Spinal cord (tissue), 10 donors: Measurements from ENCODE around the gene OSBPL10. TPM values are rescaled to one million over a fixed set of nuclear protein-coding genes. Genes with fewer than 3 reads are reported as not detected.

Experiments
- DNase-seq, 6 donors: peaks; one replicate each; pipeline versions ENCODE4 v3.0.0 to v3.0.0-alpha.2; 2013 to 2015; ENCODE audit warnings: low spot score in 6 of 6, low read depth in 4 of 6
- H3K27ac ChIP-seq: one replicate; pipeline ENCODE4 v1.5.1; 2013; ENCODE audit warnings: low read depth, low read length, control low read depth
- H3K27me3 ChIP-seq: one replicate; pipeline ENCODE4 v1.6.1; 2013; ENCODE audit warnings: low read length; ENCODE audit not compliant: control insufficient read depth, insufficient read depth
- H3K36me3 ChIP-seq: one replicate; pipeline ENCODE4 v1.6.1; 2013; ENCODE audit warnings: low read length; ENCODE audit not compliant: control insufficient read depth, insufficient read depth
- H3K4me1 ChIP-seq: one replicate; pipeline ENCODE4 v1.6.1; 2013; ENCODE audit warnings: low read length; ENCODE audit not compliant: control insufficient read depth, insufficient read depth
- H3K4me3 ChIP-seq: one replicate; pipeline ENCODE4 v1.5.1; 2013; ENCODE audit warnings: low read depth, low read length, control low read depth
- H3K9me3 ChIP-seq: one replicate; pipeline ENCODE4 v1.6.1; 2013; ENCODE audit warnings: low read length; ENCODE audit not compliant: control insufficient read depth, insufficient read depth
- WGBS: methylation state at CpG from one replicate; pipeline ENCODE4 v1.1.5; 2013; ENCODE audit warnings: missing lambda C conversion rate; ENCODE audit not compliant: insufficient coverage; 5-methylcytosine and 5-hydroxymethylcytosine counted together
- polyA plus RNA-seq, 2 donors: library from polyadenylated mRNA; unstranded; fragments of 120-200 nt; gene quantifications; one replicate each; pipeline ENCODE4 v1.2.1, GENCODE V29; 2013; ENCODE audit not compliant: insufficient read length in 2 of 2
- total RNA-seq, 2 donors: library from RNA; depleted of rRNA in 1 of 2; stranded (reverse); fragments of 120-200 nt in 1 of 2; fragments of >200 nt in 1 of 2; gene quantifications; one replicate each; pipeline versions ENCODE4 v1.2.3 to v1.2.4, GENCODE V29; 2013 to 2014
- donor health status: healthy.

OSBPL10 gene
- total and polyA plus RNA-seq, 4 donors, result 6.2 to 10.5 (median 7.1) TPM

- Histone ChIP-seq H3K36me3 (peaks cover 10% of the 10 kb centered on the region), H3K27ac (no peak overlapping the region), H3K9me3 (no peaks in the 10 kb centered on the region), H3K4me1 (no peaks in the 10 kb centered on the region), H3K4me3 (no peak overlapping the region), H3K27me3 (no peaks in the 10 kb centered on the region)
- WGBS, result no CpG with 5 or more reads among the region's 2 CpGs
- DNase-seq, result no peak
Observed at GRCh38 chr3:31634476-31634875, 346.6 kb downstream of the OSBPL10 start.

DNA sequence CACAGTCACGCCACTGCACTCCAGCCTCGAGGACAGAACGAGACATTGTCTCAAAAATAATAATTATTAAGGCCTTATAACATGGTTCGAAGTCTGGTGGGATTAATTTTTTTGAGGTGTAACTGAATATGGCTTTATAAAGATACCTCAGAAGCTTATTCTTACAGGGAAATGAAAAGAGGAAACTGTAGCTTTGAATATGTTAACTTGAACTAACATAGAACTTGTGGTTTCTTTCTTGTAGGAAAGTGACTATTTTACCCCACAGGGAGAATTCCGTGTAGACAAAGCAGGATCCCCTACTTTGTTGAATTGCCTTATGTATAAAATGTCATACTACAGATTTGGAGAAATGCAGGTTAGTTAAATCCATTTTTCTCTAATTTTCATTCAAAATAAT lies 352.0 kb downstream of the OSBPL10 start:
- Histone ChIP-seq H3K27me3 (no peaks in the 10 kb centered on the region), H3K4me3 (no peak overlapping the region), H3K9me3 (no peaks in the 10 kb centered on the region), H3K4me1 (no peaks in the 10 kb centered on the region), H3K36me3 (peaks cover 14% of the 10 kb centered on the region), H3K27ac (no peak overlapping the region)
- no peak for DNase-seq
- no CpG with 5 or more reads among the region's 5 CpGs for WGBS

DNA sequence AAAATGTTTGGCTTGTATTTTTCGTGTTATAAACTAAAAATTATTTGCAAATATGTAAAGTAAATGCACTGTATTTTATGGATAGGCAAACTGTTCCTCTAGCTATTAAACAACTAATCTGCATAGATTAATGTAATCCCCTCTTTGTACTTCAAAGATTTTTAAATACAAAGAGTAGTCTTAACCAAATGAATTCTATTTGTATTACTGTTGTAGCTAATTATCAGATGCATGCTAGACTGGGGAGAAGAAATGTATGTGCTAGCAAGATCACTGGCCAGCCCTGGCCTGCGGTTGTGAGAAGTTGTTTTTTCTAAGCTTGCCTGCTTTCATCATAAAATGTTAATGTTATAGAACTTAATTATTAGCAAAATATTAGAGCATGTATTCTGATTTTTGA lies 355.7 kb downstream of the OSBPL10 start:
- no CpG with 5 or more reads among the region's 2 CpGs for WGBS

GRCh38 chr3:31624083-31624709 lies 356.9 kb downstream of the OSBPL10 start:
- no peaks in the 10 kb centered on the region for H3K27me3 ChIP-seq
- no peak for DNase-seq
- H3K4me3 ChIP-seq, result no peak overlapping the region
- no peak overlapping the region for H3K27ac ChIP-seq
- peaks cover 7% of the 10 kb centered on the region for H3K36me3 ChIP-seq
- no peaks in the 10 kb centered on the region for H3K4me1 ChIP-seq
- WGBS, result no CpG with 5 or more reads among the region's 6 CpGs
- H3K9me3 ChIP-seq, result no peaks in the 10 kb centered on the region

More for the DNA sequence above, 355.7 kb downstream of the OSBPL10 start:
- no peaks in the 10 kb centered on the region for H3K27me3 ChIP-seq
- H3K9me3 ChIP-seq, result no peaks in the 10 kb centered on the region
- no peak overlapping the region for H3K4me3 ChIP-seq
- H3K36me3 ChIP-seq, result peaks cover 4% of the 10 kb centered on the region
- H3K27ac ChIP-seq, result no peak overlapping the region
- no peak for DNase-seq
- H3K4me1 ChIP-seq, result no peaks in the 10 kb centered on the region

- Histone ChIP-seq H3K36me3 (peaks cover 7% of the 10 kb centered on the region), H3K9me3 (no peaks in the 10 kb centered on the region), H3K27me3 (no peaks in the 10 kb centered on the region), H3K27ac (no peak overlapping the region), H3K4me1 (no peaks in the 10 kb centered on the region), H3K4me3 (no peak overlapping the region)
- DNase-seq, result no peak
- no CpG with 5 or more reads among the region's 4 CpGs for WGBS
Observed at GRCh38 chr3:31622636-31623288, 358.3 kb downstream of the OSBPL10 start.

- no CpG with 5 or more reads among the region's 3 CpGs for WGBS
- Histone ChIP-seq H3K9me3 (no peaks in the 10 kb centered on the region), H3K27me3 (no peaks in the 10 kb centered on the region), H3K27ac (no peak overlapping the region), H3K4me3 (no peak overlapping the region), H3K36me3 (peaks cover 2% of the 10 kb centered on the region), H3K4me1 (no peaks in the 10 kb centered on the region)
- no peak for DNase-seq
Observed at GRCh38 chr3:31621314-31621713, 359.7 kb downstream of the OSBPL10 start.

- no peak for DNase-seq
- no peaks in the 10 kb centered on the region for H3K27me3 ChIP-seq
- WGBS, result no CpG with 5 or more reads among the region's 1 CpG
- H3K27ac ChIP-seq, result no peak overlapping the region
- H3K4me1 ChIP-seq, result no peaks in the 10 kb centered on the region
- H3K9me3 ChIP-seq, result no peaks in the 10 kb centered on the region
- H3K4me3 ChIP-seq, result no peak overlapping the region
- H3K36me3 ChIP-seq, result peaks cover 2% of the 10 kb centered on the region
Observed at GRCh38 chr3:31620656-31621055, 360.4 kb downstream of the OSBPL10 start.

- Histone ChIP-seq H3K36me3 (peaks cover 2% of the 10 kb centered on the region), H3K4me1 (no peaks in the 10 kb centered on the region), H3K9me3 (no peaks in the 10 kb centered on the region), H3K27me3 (no peaks in the 10 kb centered on the region), H3K27ac (no peak overlapping the region), H3K4me3 (no peak overlapping the region)
- WGBS, result no CpG with 5 or more reads among the region's 2 CpGs
- no peak for DNase-seq
Observed at GRCh38 chr3:31616711-31617110, 364.4 kb downstream of the OSBPL10 start.

DNA sequence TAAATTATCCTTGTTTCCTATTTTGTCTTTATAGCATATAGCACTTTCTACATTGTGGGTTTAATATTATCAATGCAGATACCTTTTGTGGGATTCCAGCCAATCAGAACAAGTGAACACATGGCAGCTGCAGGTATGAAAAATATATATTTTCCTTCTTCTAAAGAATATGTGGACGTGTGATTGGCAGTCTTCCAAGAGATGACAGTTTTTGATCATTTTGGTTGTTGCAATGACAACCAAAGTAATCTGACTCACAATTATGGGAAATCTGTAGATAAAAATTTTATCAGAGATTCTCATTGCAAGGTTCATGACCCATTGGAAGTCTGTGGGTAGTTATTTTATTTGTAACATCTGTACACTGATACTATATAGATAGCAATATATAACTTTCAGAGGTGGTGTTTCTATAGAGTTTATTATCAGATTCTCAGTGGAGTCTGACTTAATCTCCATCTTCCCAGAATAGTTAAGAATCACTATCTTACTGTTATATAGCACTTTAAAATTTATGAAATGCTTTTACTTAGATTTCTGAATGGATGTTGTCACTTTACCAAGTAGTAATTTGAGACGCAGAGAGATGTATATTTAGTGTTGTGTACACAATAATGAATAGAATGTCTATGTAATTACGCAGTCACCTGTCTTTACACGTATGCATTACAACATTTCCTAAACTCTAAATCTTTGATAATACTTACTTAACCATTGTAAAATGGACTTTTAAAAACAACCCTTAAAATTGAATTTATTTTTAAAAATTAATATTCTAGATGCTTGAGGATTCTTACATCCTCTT lies 365.8 kb downstream of the OSBPL10 start:
- Histone ChIP-seq H3K4me1 (no peaks in the 10 kb centered on the region), H3K4me3 (no peak overlapping the region), H3K9me3 (no peaks in the 10 kb centered on the region), H3K27ac (no peak overlapping the region), H3K27me3 (no peaks in the 10 kb centered on the region), H3K36me3 (peaks cover 2% of the 10 kb centered on the region)
- DNase-seq, result no peak
- no CpG with 5 or more reads among the region's 4 CpGs for WGBS
